Fibroblast of the conjunctiva (primary cell): Measurements from ENCODE around the gene C3AR1.
"Not testable (repeated sequence)": the region's sequence is repeated elsewhere in the genome, so short reads cannot be mapped to it uniquely, and the experiment has no call there.

Experiments used
- DNase-seq: peaks from one replicate; pipeline ENCODE4 v3.0.0-alpha.2; 2010; ENCODE audit warnings: low read depth

Gene C3AR1

GRCh38 chr12:8028267-8028666 is 37.9 kb downstream of the C3AR1 start:
- DNase-seq = no peak

GRCh38 chr12:8027856-8028255 is 38.3 kb downstream of the C3AR1 start:
- no peak for DNase-seq

GRCh38 chr12:8026291-8026900 is 39.8 kb downstream of the C3AR1 start:
- DNase-seq = peak; percentile 98

GRCh38 chr12:8018666-8019581 is 47.2 kb downstream of the C3AR1 start:
- DNase-seq = no peak

GRCh38 chr12:8018213-8018612 is 47.9 kb downstream of the C3AR1 start:
- not testable (repeated sequence) for DNase-seq

- DNase-seq = no peak
Observed at GRCh38 chr12:8014836-8015235, 51.3 kb downstream of the C3AR1 start.

- DNase-seq = no peak
Observed at GRCh38 chr12:8012651-8013309, 53.4 kb downstream of the C3AR1 start.

- no peak for DNase-seq
Observed at GRCh38 chr12:8011331-8011730, 54.8 kb downstream of the C3AR1 start.
